ENCODE measurements around the gene CARD19.
"Not testable (repeated sequence)": the region's sequence is repeated elsewhere in the genome, so short reads cannot be mapped to it uniquely, and the experiment has no call there.

CARD19 gene

GRCh38 chr9:93134740-93135444, 38.9 kb downstream of the CARD19 start:
- DNase-seq = no peak

DNA sequence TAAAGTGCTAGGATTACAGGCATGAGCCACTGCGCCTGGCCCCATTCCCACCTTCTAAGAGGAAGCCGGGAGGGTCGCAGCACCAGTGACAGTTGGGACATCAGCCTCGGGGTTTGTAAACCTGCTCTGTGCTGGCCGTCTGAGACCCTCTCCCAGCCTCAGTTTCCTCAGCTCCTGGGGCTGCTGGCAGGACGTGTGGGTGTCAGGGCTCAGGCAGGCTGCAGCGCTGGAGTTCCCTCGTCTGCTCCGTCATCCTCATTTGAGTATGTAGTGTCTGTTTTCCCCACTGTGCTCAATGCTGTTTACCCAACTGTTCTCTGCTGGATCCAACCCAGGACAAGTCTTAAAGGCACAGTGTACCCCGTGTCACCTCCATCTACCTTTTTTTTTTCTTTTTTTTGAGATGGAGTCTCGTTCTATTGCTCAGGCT, 40.0 kb downstream of the CARD19 start:
- no peak for DNase-seq

- DNase-seq = no peak
Measured at GRCh38 chr9:93137362-93137761, 41.3 kb downstream of the CARD19 start.

DNA sequence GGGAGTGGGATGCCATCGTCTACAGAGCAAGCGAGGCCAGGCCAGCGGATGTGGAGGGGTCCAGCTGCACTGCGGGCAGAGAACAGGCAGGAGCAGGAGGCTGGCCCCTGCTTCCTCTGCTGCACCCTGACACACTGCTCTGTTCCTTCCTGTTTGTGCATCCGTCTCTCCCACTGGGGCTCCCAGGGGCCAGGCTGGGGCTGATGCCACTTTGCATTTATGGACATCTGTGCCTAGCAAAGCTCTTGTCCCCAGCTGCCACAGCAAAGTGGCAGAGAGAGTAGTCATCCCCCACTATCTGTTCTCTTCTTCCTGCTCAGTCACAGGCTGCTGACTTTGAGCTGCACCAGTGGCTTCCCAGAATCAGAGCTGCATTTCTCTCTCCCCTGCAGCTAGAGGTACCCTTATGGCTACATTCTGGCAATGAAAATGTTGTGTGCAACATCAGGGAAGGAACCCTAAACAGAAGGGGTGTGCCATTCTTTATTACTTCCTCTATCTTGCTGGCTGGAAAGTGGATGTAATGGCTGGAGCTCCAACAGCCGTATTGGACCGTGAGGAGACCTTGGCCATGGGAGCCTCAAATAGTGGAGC, 42.3 kb downstream of the CARD19 start:
- DNase-seq = no peak

DNA sequence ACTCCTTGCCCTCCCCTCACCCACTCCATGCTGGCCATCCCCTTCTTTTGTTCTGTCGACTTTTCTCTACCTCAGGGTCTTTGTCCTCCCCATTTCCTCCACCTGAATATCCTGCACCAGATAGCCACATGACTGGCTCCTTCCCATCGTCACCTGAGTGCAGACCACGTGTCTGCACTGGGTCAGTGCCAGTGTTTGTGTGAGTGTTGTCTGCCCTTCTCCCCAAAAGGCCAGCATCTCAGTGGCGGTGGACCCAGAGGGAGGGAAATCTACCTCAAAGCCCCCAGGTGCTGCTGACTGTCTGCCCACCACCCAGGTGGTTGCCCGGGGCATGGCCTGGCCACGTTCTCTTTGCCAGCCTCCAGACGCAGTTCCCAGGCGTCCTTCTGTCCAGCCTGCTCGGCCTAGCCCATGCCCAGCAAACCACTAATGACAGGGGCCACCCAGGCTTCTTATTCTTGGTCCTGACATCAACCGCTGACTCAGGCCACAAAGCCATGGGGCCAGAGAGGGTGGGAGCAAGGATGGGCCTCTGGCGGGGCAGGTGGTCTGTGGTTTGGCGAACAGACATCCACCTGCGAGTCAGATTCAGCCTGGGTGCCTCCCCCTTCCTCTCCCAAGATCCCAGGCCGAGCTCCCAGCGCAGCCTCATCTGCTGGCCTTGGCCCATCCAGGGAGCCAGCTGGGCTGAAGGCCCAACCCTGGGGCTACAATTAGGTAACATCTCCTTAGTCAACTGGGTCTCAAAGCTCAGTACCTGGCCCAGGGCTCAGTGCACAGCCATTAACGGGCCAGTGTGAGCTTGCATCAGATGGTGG, 43.6 kb downstream of the CARD19 start:
- DNase-seq = no peak

GRCh38 chr9:93141771-93142483, 45.9 kb downstream of the CARD19 start:
- no peak for DNase-seq

DNA sequence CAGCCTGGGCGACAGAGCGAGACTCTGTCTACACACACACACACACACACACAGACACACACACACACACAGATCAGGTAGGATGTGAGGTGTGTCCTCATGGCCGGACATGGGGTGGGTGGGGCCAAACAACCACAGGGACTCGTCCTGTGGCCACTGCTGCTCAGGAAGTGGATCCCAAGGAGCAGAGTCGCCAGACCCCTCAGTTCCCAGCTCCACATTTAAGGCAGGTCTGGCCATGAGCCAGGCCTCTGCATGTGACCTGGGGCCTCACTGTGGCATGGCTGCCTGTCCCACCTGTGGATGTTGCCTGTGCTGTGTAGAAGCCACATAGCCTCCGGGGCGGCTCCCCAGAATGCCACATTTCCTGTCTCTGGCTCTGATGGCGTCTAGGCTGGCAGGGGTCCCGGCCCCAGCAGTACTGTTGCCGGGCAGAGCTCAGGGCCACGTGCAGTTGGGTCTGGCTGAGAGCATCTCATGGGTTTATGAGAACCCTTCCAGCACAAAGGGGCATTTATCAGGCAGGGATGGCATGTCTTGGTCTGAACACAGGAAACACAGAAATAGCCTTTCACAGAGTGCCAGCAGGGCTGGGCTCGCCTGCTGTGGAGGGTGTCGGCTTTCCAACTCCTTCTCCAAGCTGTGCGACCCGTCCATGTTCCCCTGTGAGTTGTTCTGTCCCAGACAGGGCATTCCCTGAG, 48.0 kb downstream of the CARD19 start:
- DNase-seq = peak; percentile 16

GRCh38 chr9:93146696-93147095, 50.7 kb downstream of the CARD19 start:
- DNase-seq = not testable (repeated sequence)

DNA sequence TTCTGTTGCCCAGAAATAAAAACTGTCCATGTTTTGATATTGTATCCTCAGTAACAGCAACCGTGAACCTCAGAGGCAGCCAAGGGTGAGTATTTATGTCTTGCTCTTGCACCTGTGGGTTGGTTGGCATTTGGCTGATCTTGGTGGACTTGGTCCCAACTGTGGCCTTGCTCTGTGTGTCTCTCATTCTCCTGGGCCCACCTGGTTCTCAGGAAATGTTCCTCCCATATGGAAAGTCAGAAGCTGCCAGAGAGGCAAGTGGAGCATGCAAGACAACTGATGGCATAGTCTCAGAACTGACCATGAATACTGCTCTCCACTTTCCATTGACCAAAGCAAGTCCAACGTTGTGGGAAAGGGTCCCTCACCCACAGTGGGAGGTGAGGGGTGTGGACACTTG, 51.6 kb downstream of the CARD19 start:
- no peak for DNase-seq

DNA sequence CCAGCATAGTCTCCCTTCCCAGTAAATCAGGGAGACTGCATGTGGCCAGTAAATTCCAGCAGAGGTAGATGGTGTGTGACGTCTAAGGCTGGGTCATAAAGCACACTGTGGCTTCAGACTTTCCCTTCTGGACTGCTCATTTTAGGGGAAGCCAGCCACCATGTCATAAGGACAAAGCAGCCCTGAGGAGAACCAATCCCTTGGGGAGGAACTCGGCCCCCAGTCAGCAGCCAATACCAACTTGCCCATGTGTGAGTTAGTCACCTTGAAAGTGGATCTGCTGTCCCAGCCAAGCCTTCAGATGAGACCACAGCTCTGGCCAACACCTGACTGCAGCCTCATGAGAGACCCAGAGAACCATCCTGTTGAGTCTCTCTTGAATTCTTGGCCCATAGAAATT, 52.7 kb downstream of the CARD19 start:
- no peak for DNase-seq

- DNase-seq = no peak
Measured at GRCh38 chr9:93149361-93149760, 53.3 kb downstream of the CARD19 start.

GRCh38 chr9:93151097-93151784, 55.2 kb downstream of the CARD19 start:
- DNase-seq = no peak

- peak; percentile 4 for DNase-seq
Measured at GRCh38 chr9:93154293-93154903, 58.4 kb downstream of the CARD19 start.

GRCh38 chr9:93155716-93156474, 59.9 kb downstream of the CARD19 start:
- DNase-seq = no peak

DNA sequence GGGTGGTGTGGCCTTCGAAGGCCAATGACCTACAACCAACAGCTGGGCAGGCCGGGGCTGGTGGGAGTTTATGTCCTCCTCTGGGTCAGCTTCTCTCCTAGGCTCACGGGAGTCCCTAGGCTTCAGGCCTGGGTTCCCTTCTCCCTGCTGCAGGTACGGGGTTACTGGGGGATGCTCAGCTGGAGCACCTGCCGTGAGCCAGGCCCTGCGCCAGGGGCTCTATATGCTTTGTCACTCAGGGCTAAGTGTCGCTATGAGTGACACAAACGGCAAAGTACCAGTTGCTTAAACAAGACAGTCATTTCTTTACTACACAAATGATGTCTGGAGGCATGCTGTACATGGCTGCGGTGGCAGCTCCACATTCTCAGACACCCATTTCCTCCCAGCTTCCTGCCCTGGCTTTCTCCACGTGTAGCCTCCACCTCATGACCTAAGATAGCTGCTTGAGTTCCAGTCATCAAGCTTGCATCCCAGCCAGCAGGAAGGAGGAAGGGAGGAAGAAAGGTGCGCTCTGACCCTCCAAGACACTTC, 60.5 kb downstream of the CARD19 start:
- no peak for DNase-seq

- peak; percentile 34 for DNase-seq
Measured at GRCh38 chr9:93159601-93160471, 63.8 kb downstream of the CARD19 start.

- DNase-seq = no peak
Measured at GRCh38 chr9:93161786-93162562, 66.0 kb downstream of the CARD19 start.
